ENCODE data around the gene SPTBN4. TPM values are rescaled to one million over a fixed set of nuclear protein-coding genes. Genes with fewer than 3 reads are reported as not detected.

SPTBN4 gene
- total RNA-seq, 1 donor from 2014 or later: 0.41 TPM

- peaks cover 44% of the 10 kb centered on the region for H3K27me3 Mint-ChIP-seq (ENCODE audit: low read depth, unreplicated experiment)
- H3K36me3 Mint-ChIP-seq (ENCODE audit: low read depth, unreplicated experiment): no peaks in the 10 kb centered on the region
- Histone ChIP-seq H3K27ac (ENCODE audit: low read depth, low read length) (no peak overlapping the region), H2AFZ (ENCODE audit: low read depth, low read length) (no peak overlapping the region), H3K9me3 (ENCODE audit: insufficient read depth, low read depth, low read length) (no peaks in the 10 kb centered on the region), H3K4me3 (ENCODE audit: insufficient read depth, low read depth, low read length) (no peak overlapping the region), H3K36me3 (ENCODE audit: insufficient read depth, low read length) (no peaks in the 10 kb centered on the region), H3K4me2 (ENCODE audit: low read length) (no peak overlapping the region), H3K27me3 (ENCODE audit: insufficient read depth, low read length) (no peaks in the 10 kb centered on the region), H3K79me2 (ENCODE audit: insufficient read depth, low read length) (no peaks in the 10 kb centered on the region), H3K4me1 (ENCODE audit: insufficient read depth, low read length) (peaks cover 47% of the 10 kb centered on the region), H4K20me1 (ENCODE audit: insufficient read depth, low read length) (no peaks in the 10 kb centered on the region), H3K9ac (ENCODE audit: low read length) (no peak overlapping the region)
- no peaks in the 10 kb centered on the region for H3K9me3 Mint-ChIP-seq (ENCODE audit: unreplicated experiment)
- DNase-seq (ENCODE audit: low read depth) (no peak), FAIRE-seq (no peak)
- H3K4me3 Mint-ChIP-seq (ENCODE audit: unreplicated experiment): peak overlapping the region; percentile 54
- no peak overlapping the region for H3K27ac Mint-ChIP-seq (ENCODE audit: unreplicated experiment)
- peaks cover 12% of the 10 kb centered on the region for H3K4me1 Mint-ChIP-seq (ENCODE audit: low read depth, unreplicated experiment)
- TF ChIP-seq EZH2 (IDR thresholded peaks at IDR 0.05; ENCODE audit: insufficient read depth, low read length) (no peak), CTCF (IDR thresholded peaks at IDR 0.05; ENCODE audit: insufficient read depth, low read depth, low read length) (no peak)
Observed at GRCh38 chr19:40607311-40608239, 140.8 kb downstream of the SPTBN4 start.

GRCh38 chr19:40608240-40608621 is 141.4 kb downstream of the SPTBN4 start:
- no peak for TF ChIP-seq CTCF (IDR thresholded peaks at IDR 0.05; ENCODE audit: insufficient read depth, low read depth, low read length)
- no peak for TF ChIP-seq EZH2 (IDR thresholded peaks at IDR 0.05; ENCODE audit: insufficient read depth, low read length)
- H3K4me1 ChIP-seq (ENCODE audit: insufficient read depth, low read length): peaks cover 42% of the 10 kb centered on the region
- DNase-seq (ENCODE audit: low read depth) (no peak), FAIRE-seq (no peak)
- no peaks in the 10 kb centered on the region for H3K9me3 ChIP-seq (ENCODE audit: insufficient read depth, low read depth, low read length)
- Mint-ChIP-seq H3K9me3 (ENCODE audit: unreplicated experiment) (no peaks in the 10 kb centered on the region), H3K27ac (ENCODE audit: unreplicated experiment) (no peak overlapping the region), H3K27me3 (ENCODE audit: low read depth, unreplicated experiment) (peaks cover 47% of the 10 kb centered on the region), H3K4me3 (ENCODE audit: unreplicated experiment) (peak overlapping the region; percentile 54), H3K36me3 (ENCODE audit: low read depth, unreplicated experiment) (no peaks in the 10 kb centered on the region), H3K4me1 (ENCODE audit: low read depth, unreplicated experiment) (peaks cover 9% of the 10 kb centered on the region)
- no peak overlapping the region for H3K4me2 ChIP-seq (ENCODE audit: low read length)
- no peaks in the 10 kb centered on the region for H3K79me2 ChIP-seq (ENCODE audit: insufficient read depth, low read length)
- H3K27ac ChIP-seq (ENCODE audit: low read depth, low read length): no peak overlapping the region
- H2AFZ ChIP-seq (ENCODE audit: low read depth, low read length): no peak overlapping the region
- no peak overlapping the region for H3K4me3 ChIP-seq (ENCODE audit: insufficient read depth, low read depth, low read length)
- H3K36me3 ChIP-seq (ENCODE audit: insufficient read depth, low read length): no peaks in the 10 kb centered on the region
- H3K27me3 ChIP-seq (ENCODE audit: insufficient read depth, low read length): no peaks in the 10 kb centered on the region
- H3K9ac ChIP-seq (ENCODE audit: low read length): no peak overlapping the region
- no peaks in the 10 kb centered on the region for H4K20me1 ChIP-seq (ENCODE audit: insufficient read depth, low read length)

GRCh38 chr19:40608957-40609356 is 142.2 kb downstream of the SPTBN4 start:
- no peak overlapping the region for H3K27ac Mint-ChIP-seq (ENCODE audit: unreplicated experiment)
- H3K4me1 Mint-ChIP-seq (ENCODE audit: low read depth, unreplicated experiment): peaks cover 9% of the 10 kb centered on the region
- no peak overlapping the region for H3K9ac ChIP-seq (ENCODE audit: low read length)

More at GRCh38 chr19:40608957-40609356, 142.2 kb downstream of the SPTBN4 start:
- no peaks in the 10 kb centered on the region for H3K9me3 ChIP-seq (ENCODE audit: insufficient read depth, low read depth, low read length)
- DNase-seq (ENCODE audit: low read depth) (no peak), FAIRE-seq (no peak)
- no peaks in the 10 kb centered on the region for H3K27me3 ChIP-seq (ENCODE audit: insufficient read depth, low read length)
- H2AFZ ChIP-seq (ENCODE audit: low read depth, low read length): no peak overlapping the region
- no peaks in the 10 kb centered on the region for H3K36me3 ChIP-seq (ENCODE audit: insufficient read depth, low read length)
- H4K20me1 ChIP-seq (ENCODE audit: insufficient read depth, low read length): no peaks in the 10 kb centered on the region
- H3K27me3 Mint-ChIP-seq (ENCODE audit: low read depth, unreplicated experiment): peaks cover 49% of the 10 kb centered on the region
- H3K79me2 ChIP-seq (ENCODE audit: insufficient read depth, low read length): no peaks in the 10 kb centered on the region
- no peaks in the 10 kb centered on the region for H3K9me3 Mint-ChIP-seq (ENCODE audit: unreplicated experiment)
- H3K4me3 ChIP-seq (ENCODE audit: insufficient read depth, low read depth, low read length): no peak overlapping the region
- peaks cover 38% of the 10 kb centered on the region for H3K4me1 ChIP-seq (ENCODE audit: insufficient read depth, low read length)
- peak overlapping the region; percentile 77 for H3K4me3 Mint-ChIP-seq (ENCODE audit: unreplicated experiment)
- no peak for TF ChIP-seq CTCF (IDR thresholded peaks at IDR 0.05; ENCODE audit: insufficient read depth, low read depth, low read length)
- no peak for TF ChIP-seq EZH2 (IDR thresholded peaks at IDR 0.05; ENCODE audit: insufficient read depth, low read length)
- peak overlapping the region; percentile 84 for H3K4me2 ChIP-seq (ENCODE audit: low read length)
- no peak overlapping the region for H3K27ac ChIP-seq (ENCODE audit: low read depth, low read length)
- H3K36me3 Mint-ChIP-seq (ENCODE audit: low read depth, unreplicated experiment): no peaks in the 10 kb centered on the region

Measured in astrocyte (in vitro differentiated cells and primary cell).